Gastrocnemius medialis (tissue), 4 donors: ENCODE measurements around the gene TMEM201.

Experiments
- POLR2A ChIP-seq, 2 donors: fragments of 450-650 bp; IDR thresholded peaks; one replicate each; pipeline ENCODE4 v1.6.1; 2017; ENCODE audit warnings: antibody characterized with exemption in 2 of 2, mild to moderate bottlenecking in 2 of 2, moderate library complexity in 2 of 2
- TF ChIP-seq, protein P1 (sequence below), 5 experiments: fragments of 450-650 bp in 3 of 5; fragments of 200-600 bp in 2 of 5; sonication (generic) in 2 of 5; IDR thresholded peaks in 4 of 5; conservative IDR thresholded peaks in 1 of 5; 1 replicate in 4 of 5; 2 replicates in 1 of 5; pipeline ENCODE4 v1.5.1; 2016 to 2019; ENCODE audit warnings: antibody characterized with exemption in 5 of 5, mild to moderate bottlenecking in 3 of 5, moderate library complexity in 3 of 5

DNA sequence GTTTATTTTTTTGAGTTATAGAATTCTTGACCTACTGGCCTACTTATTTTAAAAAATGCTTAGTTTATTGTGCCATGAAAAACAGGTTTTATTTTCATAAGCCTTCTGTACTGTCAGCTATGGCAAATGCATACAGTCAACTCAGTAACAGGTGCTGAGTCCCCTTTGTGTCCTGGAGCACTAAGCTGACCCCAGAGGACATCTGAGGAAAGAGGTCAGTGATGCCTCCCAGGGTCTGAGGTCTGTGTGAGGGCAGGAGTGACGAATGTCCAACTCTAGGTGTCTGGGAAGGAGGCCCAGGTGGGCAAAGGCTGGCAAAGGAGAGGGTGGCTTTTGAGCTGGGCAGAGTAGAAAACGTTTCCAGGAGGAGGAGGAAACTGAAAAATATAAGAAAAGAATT lies 7.8 kb upstream of the TMEM201 start:
- TF ChIP-seq, protein P1, sequence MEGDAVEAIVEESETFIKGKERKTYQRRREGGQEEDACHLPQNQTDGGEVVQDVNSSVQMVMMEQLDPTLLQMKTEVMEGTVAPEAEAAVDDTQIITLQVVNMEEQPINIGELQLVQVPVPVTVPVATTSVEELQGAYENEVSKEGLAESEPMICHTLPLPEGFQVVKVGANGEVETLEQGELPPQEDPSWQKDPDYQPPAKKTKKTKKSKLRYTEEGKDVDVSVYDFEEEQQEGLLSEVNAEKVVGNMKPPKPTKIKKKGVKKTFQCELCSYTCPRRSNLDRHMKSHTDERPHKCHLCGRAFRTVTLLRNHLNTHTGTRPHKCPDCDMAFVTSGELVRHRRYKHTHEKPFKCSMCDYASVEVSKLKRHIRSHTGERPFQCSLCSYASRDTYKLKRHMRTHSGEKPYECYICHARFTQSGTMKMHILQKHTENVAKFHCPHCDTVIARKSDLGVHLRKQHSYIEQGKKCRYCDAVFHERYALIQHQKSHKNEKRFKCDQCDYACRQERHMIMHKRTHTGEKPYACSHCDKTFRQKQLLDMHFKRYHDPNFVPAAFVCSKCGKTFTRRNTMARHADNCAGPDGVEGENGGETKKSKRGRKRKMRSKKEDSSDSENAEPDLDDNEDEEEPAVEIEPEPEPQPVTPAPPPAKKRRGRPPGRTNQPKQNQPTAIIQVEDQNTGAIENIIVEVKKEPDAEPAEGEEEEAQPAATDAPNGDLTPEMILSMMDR (IDR thresholded peaks at IDR 0.05 in 4 of 5, conservative IDR thresholded peaks at IDR 0.05 in 1 of 5): no peak
- no peak for TF ChIP-seq POLR2A (IDR thresholded peaks at IDR 0.05)
